Hematopoietic multipotent progenitor cell treated with erythropoietin and hydrocortisone succinate and interleukin-3 and kit ligand, for 17 days (in vitro differentiated cells): Measurements from ENCODE around the gene KCTD19.
A peak's percentile ranks its signal among the peaks of the same experiment; 100 is the strongest.

ENCODE experiments used
- DNase-seq: peaks from one replicate; pipeline ENCODE4 v3.0.0-alpha.2; 2015; ENCODE audit warnings: low spot score

Gene KCTD19

GRCh38 chr16:67242138-67242730 lies 84.3 kb downstream of the KCTD19 start:
- no peak for DNase-seq

DNA sequence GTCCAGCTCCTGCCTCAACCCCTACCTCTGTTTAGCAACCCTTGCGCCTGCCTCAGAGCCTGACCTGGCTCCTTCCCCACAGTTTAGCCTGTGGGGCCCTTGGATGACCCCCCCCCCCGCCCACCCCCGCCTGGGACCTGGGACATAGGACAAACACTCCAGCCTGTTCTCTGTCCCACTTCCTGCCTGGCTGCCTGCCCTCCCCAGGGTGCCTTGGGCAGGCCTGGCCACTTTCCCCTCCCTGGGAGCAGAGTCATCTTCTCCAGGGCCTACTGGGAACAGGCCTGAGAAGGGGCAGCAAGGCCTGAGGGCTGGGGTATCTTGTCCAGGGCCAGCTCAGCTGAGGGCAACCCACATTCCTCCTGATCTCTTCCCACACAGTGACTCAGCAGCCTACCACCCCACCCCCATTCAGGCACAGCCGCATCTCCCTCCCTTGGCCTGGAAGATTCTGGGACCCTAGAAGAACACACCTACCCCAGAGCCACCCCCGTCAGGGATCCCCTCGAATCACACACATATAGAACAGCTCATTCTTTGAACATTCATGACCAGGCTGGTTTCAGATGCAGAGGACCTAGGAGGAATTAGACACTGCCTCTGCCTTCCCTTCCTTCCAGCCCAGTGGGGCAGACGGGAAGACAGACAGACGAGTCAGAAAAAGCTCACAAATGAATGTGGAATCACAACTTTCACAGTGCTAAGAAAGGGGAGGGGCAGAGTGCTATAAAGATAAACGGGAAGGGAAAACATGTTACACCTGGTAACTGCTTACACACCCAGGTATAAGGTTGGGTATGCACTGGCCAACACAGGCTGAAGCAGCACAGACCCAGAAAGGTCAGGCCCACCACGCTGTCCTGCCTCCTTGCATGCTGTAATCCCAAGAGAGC lies 85.3 kb downstream of the KCTD19 start:
- no peak for DNase-seq

DNA sequence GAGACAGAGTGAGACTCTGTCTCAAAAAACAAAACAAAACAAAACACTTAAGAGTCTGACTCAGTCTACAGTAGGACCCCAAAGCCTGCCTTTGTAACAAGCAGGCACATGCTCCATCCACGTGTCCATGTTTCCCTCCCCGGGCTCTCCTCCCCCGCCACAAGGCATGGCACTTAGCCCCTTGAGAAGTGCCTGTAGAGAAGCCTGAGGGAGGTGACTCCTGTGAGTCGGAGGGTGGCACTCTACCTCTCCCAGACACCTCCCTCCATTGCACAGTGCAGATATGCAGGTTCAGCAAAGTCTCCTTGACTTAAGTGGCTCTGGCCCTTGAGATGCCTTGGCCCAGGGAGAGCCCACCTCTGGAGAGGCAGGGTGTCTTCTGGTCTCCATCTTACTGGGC lies 86.0 kb downstream of the KCTD19 start:
- DNase-seq, result peak; percentile 40
